Activated B cell treated with CpG ODN at 0.5 μM for 24 hours (primary cell): ENCODE data around the gene ARHGAP10. TPM values are rescaled to one million over a fixed set of nuclear protein-coding genes. Genes with fewer than 3 reads are reported as not detected.
"Not testable (repeated sequence)": the region's sequence is repeated elsewhere in the genome, so short reads cannot be mapped to it uniquely, and the experiment has no call there.

Experiments
- ATAC-seq: fragments of 200-7000 bp; cut with Tn5 transposase; one replicate; pipeline ENCODE4 v1.10.0; 2021; ENCODE audit warnings: low read depth, mild to moderate bottlenecking, moderate library complexity
- CTCF ChIA-PET: fragments of 350-600 bp; sonication (Branson Sonifier 250); formaldehyde crosslinking; loops from one replicate; lab custom pipeline; 2021; ENCODE audit warnings: antibody characterized with exemption; lab: Charles Lee
- POLR2A ChIA-PET: fragments of 350-600 bp; sonication (Branson Sonifier 250); formaldehyde crosslinking; loops from one replicate; lab custom pipeline; 2021; ENCODE audit warnings: antibody characterized with exemption; lab: Charles Lee
- DNase-seq: peaks from one replicate; pipeline ENCODE4 v3.0.0; 2022
- H3K27ac Mint-ChIP-seq: one replicate; pipeline ENCODE4 v1.8.0; 2020; ENCODE audit warnings: mixed read lengths
- H3K27me3 Mint-ChIP-seq: one replicate; pipeline ENCODE4 v1.8.0; 2021; ENCODE audit warnings: mixed read lengths
- H3K36me3 Mint-ChIP-seq: one replicate; pipeline ENCODE4 v1.8.0; 2021; ENCODE audit warnings: low read depth, mixed read lengths
- H3K4me1 Mint-ChIP-seq: one replicate; pipeline ENCODE4 v1.8.0; 2021; ENCODE audit warnings: mixed read lengths
- H3K4me3 Mint-ChIP-seq: one replicate; pipeline ENCODE4 v1.8.0; 2020; ENCODE audit warnings: mild to moderate bottlenecking, mixed read lengths
- H3K9me3 Mint-ChIP-seq: one replicate; pipeline ENCODE4 v1.8.0; 2020; ENCODE audit warnings: mixed read lengths
- intact Hi-C: fragments of 100-400 bp; cut with micrococcal nuclease; formaldehyde crosslinking; loops from one replicate; pipeline ENCODE4 v1.15.1; 2024
- total RNA-seq: library from RNA; stranded (reverse); gene quantifications from 2 replicates; pipeline ENCODE4 v1.2.3, GENCODE V29; 2022
- TF ChIP-seq, protein P1 (sequence below): fragments of 200-600 bp; IDR thresholded peaks from one replicate; pipeline ENCODE4 v1.8.0; 2022; ENCODE audit warnings: antibody characterized with exemption, mild to moderate bottlenecking

ARHGAP10 gene
- total RNA-seq, 1 donor from 2014 or later, result 0.60 TPM

DNA sequence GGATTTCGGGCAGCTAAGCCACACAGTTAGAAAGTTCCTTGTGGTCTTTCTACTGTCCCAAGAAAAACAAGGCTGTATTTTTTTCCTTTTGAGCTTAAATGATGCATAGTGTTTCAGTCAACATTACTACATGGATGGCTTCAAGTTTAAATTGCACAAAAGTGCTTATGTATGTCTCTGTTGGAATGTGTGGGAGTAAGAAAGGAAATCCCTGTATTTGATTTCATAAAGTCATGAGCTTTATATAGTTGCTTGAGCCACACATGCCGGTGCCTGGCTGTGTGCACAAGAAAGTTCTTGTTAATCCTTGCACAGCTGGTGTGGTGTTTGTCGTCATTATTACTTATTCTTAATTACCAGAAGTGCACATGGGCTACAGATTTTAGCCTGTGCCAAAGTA lies 262.2 kb downstream of the ARHGAP10 start:
- Mint-ChIP-seq H3K4me1 (no peaks in the 10 kb centered on the region), H3K27ac (no peak overlapping the region), H3K4me3 (no peak overlapping the region), H3K27me3 (no peaks in the 10 kb centered on the region), H3K36me3 (no peaks in the 10 kb centered on the region), H3K9me3 (no peaks in the 10 kb centered on the region)
- DNase-seq (no peak), ATAC-seq (no peak)
- ChIA-PET POLR2A (no interaction called here), CTCF (no interaction called here)
- TF ChIP-seq, protein P1, sequence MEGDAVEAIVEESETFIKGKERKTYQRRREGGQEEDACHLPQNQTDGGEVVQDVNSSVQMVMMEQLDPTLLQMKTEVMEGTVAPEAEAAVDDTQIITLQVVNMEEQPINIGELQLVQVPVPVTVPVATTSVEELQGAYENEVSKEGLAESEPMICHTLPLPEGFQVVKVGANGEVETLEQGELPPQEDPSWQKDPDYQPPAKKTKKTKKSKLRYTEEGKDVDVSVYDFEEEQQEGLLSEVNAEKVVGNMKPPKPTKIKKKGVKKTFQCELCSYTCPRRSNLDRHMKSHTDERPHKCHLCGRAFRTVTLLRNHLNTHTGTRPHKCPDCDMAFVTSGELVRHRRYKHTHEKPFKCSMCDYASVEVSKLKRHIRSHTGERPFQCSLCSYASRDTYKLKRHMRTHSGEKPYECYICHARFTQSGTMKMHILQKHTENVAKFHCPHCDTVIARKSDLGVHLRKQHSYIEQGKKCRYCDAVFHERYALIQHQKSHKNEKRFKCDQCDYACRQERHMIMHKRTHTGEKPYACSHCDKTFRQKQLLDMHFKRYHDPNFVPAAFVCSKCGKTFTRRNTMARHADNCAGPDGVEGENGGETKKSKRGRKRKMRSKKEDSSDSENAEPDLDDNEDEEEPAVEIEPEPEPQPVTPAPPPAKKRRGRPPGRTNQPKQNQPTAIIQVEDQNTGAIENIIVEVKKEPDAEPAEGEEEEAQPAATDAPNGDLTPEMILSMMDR, result no peak
- intact Hi-C loops, result no loop called here

DNA sequence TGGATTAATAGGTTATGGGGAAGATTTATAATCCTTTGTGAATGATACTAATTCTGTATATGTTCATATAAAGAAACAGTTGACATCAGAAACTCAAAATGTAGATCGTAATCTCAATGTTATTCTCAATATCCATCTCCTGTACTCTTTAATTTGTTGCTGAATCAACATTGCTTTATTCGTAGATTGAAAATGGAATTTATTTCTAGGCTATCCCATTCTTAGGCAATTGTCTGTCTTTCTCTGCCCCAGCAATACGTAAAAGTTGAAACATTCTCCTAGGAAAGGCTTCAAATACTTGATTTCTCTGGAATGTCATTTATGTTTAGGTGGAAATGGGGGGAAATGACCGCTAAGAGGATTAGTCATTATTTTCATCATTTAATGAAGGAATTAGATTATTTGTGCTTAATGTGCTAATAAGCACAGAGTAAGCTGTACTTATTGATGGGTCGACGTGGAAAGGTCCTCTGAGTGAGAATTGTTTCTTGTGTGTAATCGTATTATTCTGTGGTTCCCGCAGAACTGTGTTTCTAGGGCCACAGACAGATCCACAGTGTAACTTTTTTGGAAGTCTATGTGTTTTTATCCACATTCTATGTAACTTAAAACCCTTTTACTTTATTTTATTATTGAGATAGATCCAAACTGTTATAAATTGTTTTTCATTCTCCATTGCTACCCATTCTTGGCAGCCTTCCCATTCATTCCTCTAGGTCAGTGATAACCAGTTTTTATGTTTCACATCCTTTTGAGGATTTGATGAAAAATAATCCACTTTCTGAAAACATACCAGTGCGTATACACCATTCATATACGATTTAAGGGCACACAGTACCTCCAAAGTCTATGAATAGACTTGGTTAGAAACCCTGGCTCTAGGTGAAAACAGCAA lies 262.9 kb downstream of the ARHGAP10 start:
- CTCF ChIA-PET, result no interaction called here
- intact Hi-C loops, result no loop called here
- TF ChIP-seq, protein P1, result no peak
- H3K4me3 Mint-ChIP-seq, result no peak overlapping the region
- H3K27me3 Mint-ChIP-seq, result no peaks in the 10 kb centered on the region
- H3K9me3 Mint-ChIP-seq, result no peaks in the 10 kb centered on the region
- no peaks in the 10 kb centered on the region for H3K36me3 Mint-ChIP-seq
- POLR2A ChIA-PET, result no interaction called here
- ATAC-seq (no peak), DNase-seq (no peak)
- H3K4me1 Mint-ChIP-seq, result no peaks in the 10 kb centered on the region
- no peak overlapping the region for H3K27ac Mint-ChIP-seq

DNA sequence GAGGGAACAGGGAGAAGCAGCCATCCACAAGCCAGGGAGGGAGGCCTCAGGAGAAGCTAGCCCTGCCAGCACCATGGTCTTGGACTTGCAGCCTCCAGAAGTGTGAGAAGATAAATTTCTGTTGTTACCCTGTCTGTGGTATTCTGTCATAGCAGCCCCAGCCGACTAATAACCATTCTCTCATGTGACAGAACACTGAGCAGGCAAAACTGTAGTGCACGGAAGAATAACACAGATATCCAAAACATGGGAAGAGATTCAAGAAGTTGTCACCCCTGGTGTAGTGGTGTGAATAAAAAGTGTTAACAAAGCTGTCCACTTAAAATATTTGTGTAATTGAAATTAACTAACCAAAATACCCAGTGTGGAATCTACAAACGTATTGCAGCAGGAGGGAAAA lies 265.0 kb downstream of the ARHGAP10 start:
- intact Hi-C loops, result no loop called here
- TF ChIP-seq, protein P1, result no peak
- H3K4me3 Mint-ChIP-seq, result no peak overlapping the region
- ChIA-PET CTCF (no interaction called here), POLR2A (no interaction called here)
- H3K36me3 Mint-ChIP-seq, result no peaks in the 10 kb centered on the region
- DNase-seq (no peak), ATAC-seq (no peak)
- no peak overlapping the region for H3K27ac Mint-ChIP-seq
- no peaks in the 10 kb centered on the region for H3K4me1 Mint-ChIP-seq
- no peaks in the 10 kb centered on the region for H3K27me3 Mint-ChIP-seq
- H3K9me3 Mint-ChIP-seq, result peaks cover 5% of the 10 kb centered on the region

DNA sequence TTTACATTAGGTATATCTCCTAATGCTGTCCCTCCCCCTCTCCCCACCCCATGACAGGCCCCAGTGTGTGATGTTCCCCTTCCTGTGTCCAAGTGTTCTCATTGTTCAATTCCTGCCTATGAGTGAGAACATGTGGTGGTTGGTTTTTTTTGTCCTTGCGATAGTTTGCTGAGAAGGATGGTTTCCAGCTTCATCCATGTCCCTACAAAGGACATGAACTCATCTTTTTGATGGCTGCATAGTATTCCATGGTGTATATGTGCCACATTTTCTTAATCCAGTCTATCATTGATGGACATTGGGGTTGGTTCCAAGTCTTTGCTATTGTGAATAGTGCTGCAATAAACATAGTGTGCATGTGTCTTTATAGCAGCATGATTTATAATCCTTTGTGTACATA lies 268.1 kb downstream of the ARHGAP10 start:
- intact Hi-C loops, H3K4me3 Mint-ChIP-seq, ATAC-seq, POLR2A ChIA-PET, DNase-seq, H3K4me1 Mint-ChIP-seq, H3K36me3 Mint-ChIP-seq, H3K9me3 Mint-ChIP-seq, H3K27me3 Mint-ChIP-seq, H3K27ac Mint-ChIP-seq, CTCF ChIA-PET: not testable (repeated sequence)

DNA sequence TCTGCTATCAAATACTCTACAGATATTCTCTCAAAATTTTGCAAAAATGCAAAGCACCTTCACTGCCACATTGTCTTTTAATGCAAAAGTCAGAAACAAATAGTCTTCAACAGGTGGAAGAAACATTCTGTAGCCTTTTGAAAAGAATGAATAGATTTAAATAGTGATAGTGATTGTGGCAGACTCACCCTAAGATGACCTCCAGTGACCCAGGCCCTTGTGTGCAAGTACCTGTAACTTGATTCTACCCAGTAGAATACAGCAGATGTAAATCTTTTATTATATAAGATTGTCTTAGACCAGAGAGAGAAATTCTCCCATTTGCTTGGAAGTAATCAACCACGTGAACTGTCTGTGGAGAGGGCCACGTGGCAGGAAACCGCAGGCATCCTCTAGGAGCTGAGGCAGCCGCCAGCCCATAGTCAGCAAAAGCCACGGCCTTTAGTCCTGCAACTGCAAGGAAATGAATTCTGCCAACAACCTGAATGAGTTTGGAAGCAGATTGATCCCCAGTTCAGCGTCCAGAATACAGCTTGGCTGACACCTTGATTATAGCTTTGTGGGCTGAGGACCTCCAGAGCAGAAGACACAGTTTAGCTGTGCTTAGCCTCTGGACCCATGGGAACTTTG lies 272.5 kb downstream of the ARHGAP10 start:
- Mint-ChIP-seq H3K9me3 (peaks cover 5% of the 10 kb centered on the region), H3K27ac (no peak overlapping the region), H3K27me3 (no peaks in the 10 kb centered on the region), H3K36me3 (no peaks in the 10 kb centered on the region), H3K4me3 (no peak overlapping the region), H3K4me1 (no peaks in the 10 kb centered on the region)
- DNase-seq (no peak), ATAC-seq (no peak)
- POLR2A ChIA-PET, result no interaction called here
- TF ChIP-seq, protein P1, result no peak
- CTCF ChIA-PET, result no interaction called here
- intact Hi-C loops, result no loop called here
